ENCODE results near the gene ITGBL1.

Gene ITGBL1

GRCh38 chr13:101708115-101708514 is 255.6 kb downstream of the ITGBL1 start:
- DNase-seq = no peak

GRCh38 chr13:101709952-101710351 is 257.5 kb downstream of the ITGBL1 start:
- no peak for DNase-seq

- no peak for DNase-seq
These were observed 259.0 kb downstream of the ITGBL1 start for GRCh38 chr13:101711307-101712025.

- no peak for DNase-seq
These were observed 259.5 kb downstream of the ITGBL1 start for GRCh38 chr13:101712026-101712348.

GRCh38 chr13:101714195-101714594 is 261.7 kb downstream of the ITGBL1 start:
- DNase-seq = no peak

- no peak for DNase-seq
These were observed 264.9 kb downstream of the ITGBL1 start for GRCh38 chr13:101717353-101717752.

- no peak for DNase-seq
These were observed 266.0 kb downstream of the ITGBL1 start for GRCh38 chr13:101718496-101718895.

- DNase-seq = no peak
These were observed 274.2 kb downstream of the ITGBL1 start for GRCh38 chr13:101726681-101727080.

GRCh38 chr13:101727118-101727517 is 274.6 kb downstream of the ITGBL1 start:
- no peak for DNase-seq

GRCh38 chr13:101728021-101728420 is 275.5 kb downstream of the ITGBL1 start:
- DNase-seq = no peak

GRCh38 chr13:101728615-101729014 is 276.1 kb downstream of the ITGBL1 start:
- DNase-seq = no peak

GRCh38 chr13:101730420-101731000 is 278.0 kb downstream of the ITGBL1 start:
- no peak for DNase-seq

- no peak for DNase-seq
These were observed 284.1 kb downstream of the ITGBL1 start for GRCh38 chr13:101736566-101736965.

GRCh38 chr13:101738336-101738735 is 285.9 kb downstream of the ITGBL1 start:
- no peak for DNase-seq

- DNase-seq = no peak
These were observed 287.1 kb downstream of the ITGBL1 start for GRCh38 chr13:101739382-101740178.

- no peak for DNase-seq
These were observed 294.0 kb downstream of the ITGBL1 start for GRCh38 chr13:101746513-101746912.

- DNase-seq = no peak
These were observed 294.6 kb downstream of the ITGBL1 start for GRCh38 chr13:101747039-101747438.

GRCh38 chr13:101749584-101749983 is 297.1 kb downstream of the ITGBL1 start:
- no peak for DNase-seq

- peak; percentile 9 for DNase-seq
These were observed 299.0 kb downstream of the ITGBL1 start for GRCh38 chr13:101751488-101751887.

- no peak for DNase-seq
These were observed 300.0 kb downstream of the ITGBL1 start for GRCh38 chr13:101752432-101752831.

GRCh38 chr13:101755228-101755887 is 302.9 kb downstream of the ITGBL1 start:
- DNase-seq = no peak

- no peak for DNase-seq
These were observed 305.1 kb downstream of the ITGBL1 start for GRCh38 chr13:101757446-101758039.

- no peak for DNase-seq
These were observed 310.7 kb downstream of the ITGBL1 start for GRCh38 chr13:101763191-101763590.
